IMR-90 (cell line): ENCODE measurements around the gene SLC25A40.

ENCODE experiments used
- CEBPB ChIP-seq: IDR thresholded peaks from 2 replicates; pipeline ENCODE4 v1.6.1; 2012; ENCODE audit warnings: low read depth, low read length, improper control_type of control experiment
- TF ChIP-seq, protein P1 (sequence below): conservative IDR thresholded peaks from 2 replicates; pipeline ENCODE4 v1.5.1; 2012; ENCODE audit warnings: mild to moderate bottlenecking, low read depth, low read length, improper control_type of control experiment

DNA sequence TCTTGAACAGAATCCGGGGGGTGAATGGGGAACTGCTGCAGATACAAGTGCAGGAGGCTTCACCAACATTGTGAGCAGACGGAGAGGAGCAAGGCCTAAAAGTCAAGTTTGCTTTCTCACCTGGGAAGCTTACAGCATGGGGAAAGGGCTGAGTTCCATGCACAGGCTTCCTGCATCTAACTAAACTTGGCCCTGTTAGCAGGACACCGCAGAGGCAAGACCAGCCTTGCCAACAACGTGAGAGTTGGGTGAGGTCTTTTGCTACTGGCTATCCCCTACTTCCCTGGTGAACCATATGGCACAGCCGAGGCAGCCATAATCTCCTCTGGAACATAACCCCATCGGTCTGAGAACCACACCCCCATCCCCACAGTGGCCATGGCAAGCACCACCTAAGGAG, 43.7 kb upstream of the SLC25A40 start:
- TF ChIP-seq CEBPB, result no peak
- TF ChIP-seq, protein P1, sequence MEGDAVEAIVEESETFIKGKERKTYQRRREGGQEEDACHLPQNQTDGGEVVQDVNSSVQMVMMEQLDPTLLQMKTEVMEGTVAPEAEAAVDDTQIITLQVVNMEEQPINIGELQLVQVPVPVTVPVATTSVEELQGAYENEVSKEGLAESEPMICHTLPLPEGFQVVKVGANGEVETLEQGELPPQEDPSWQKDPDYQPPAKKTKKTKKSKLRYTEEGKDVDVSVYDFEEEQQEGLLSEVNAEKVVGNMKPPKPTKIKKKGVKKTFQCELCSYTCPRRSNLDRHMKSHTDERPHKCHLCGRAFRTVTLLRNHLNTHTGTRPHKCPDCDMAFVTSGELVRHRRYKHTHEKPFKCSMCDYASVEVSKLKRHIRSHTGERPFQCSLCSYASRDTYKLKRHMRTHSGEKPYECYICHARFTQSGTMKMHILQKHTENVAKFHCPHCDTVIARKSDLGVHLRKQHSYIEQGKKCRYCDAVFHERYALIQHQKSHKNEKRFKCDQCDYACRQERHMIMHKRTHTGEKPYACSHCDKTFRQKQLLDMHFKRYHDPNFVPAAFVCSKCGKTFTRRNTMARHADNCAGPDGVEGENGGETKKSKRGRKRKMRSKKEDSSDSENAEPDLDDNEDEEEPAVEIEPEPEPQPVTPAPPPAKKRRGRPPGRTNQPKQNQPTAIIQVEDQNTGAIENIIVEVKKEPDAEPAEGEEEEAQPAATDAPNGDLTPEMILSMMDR, result no peak
